ENCODE measurements around the gene GP9. TPM values are rescaled to one million over a fixed set of nuclear protein-coding genes. Genes with fewer than 3 reads are reported as not detected.

Gene GP9
- total and polyA plus RNA-seq, 7 donors = 0.26 TPM; not detected in 6

DNA sequence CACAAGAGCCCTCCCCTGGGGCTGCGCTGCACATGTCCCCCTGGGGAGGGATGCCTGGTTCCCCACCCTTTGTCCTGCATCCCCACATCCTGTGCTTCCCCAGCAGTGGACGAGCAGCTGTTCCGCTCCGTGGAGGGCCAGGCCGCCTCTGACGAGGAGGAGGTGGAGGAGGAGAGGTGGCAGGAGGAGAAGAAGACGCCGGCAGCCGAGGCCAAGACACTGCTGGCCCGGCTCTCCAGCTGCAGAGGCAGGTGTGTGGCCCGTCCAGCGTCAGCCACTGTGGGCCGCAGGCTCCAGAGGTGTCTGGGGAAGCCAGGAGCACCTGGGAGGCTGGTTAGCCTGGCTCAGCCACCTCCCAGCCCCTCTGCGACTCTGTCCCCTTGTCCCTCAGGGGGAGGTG, 27.9 kb upstream of the GP9 start:
- DNase-seq = no peak
- no peak overlapping the region for H3K27ac ChIP-seq
- intact Hi-C loops (cut with DNase I) = no loop called here
- no peak overlapping the region for H3K4me3 ChIP-seq
- H3K9me3 ChIP-seq = peaks cover 0 to 3% (median 0%) of the 10 kb centered on the region in 4 donors
- no peaks in the 10 kb centered on the region for H3K27me3 ChIP-seq
- WGBS, 2 donors = 89 to 91% methylated on average over 14 of the region's 14 CpGs
- peaks cover 0 to 7% (median 0%) of the 10 kb centered on the region in 4 donors for H3K36me3 ChIP-seq
- TF ChIP-seq EP300 (IDR thresholded peaks at IDR 0.05) (no peak), POLR2AphosphoS5 (IDR thresholded peaks at IDR 0.05) (no peak), POLR2A (IDR thresholded peaks at IDR 0.05) (no peak)
- TF ChIP-seq, protein P1, sequence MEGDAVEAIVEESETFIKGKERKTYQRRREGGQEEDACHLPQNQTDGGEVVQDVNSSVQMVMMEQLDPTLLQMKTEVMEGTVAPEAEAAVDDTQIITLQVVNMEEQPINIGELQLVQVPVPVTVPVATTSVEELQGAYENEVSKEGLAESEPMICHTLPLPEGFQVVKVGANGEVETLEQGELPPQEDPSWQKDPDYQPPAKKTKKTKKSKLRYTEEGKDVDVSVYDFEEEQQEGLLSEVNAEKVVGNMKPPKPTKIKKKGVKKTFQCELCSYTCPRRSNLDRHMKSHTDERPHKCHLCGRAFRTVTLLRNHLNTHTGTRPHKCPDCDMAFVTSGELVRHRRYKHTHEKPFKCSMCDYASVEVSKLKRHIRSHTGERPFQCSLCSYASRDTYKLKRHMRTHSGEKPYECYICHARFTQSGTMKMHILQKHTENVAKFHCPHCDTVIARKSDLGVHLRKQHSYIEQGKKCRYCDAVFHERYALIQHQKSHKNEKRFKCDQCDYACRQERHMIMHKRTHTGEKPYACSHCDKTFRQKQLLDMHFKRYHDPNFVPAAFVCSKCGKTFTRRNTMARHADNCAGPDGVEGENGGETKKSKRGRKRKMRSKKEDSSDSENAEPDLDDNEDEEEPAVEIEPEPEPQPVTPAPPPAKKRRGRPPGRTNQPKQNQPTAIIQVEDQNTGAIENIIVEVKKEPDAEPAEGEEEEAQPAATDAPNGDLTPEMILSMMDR (IDR thresholded peaks at IDR 0.05) = no peak
- no peaks in the 10 kb centered on the region for H3K4me1 ChIP-seq

DNA sequence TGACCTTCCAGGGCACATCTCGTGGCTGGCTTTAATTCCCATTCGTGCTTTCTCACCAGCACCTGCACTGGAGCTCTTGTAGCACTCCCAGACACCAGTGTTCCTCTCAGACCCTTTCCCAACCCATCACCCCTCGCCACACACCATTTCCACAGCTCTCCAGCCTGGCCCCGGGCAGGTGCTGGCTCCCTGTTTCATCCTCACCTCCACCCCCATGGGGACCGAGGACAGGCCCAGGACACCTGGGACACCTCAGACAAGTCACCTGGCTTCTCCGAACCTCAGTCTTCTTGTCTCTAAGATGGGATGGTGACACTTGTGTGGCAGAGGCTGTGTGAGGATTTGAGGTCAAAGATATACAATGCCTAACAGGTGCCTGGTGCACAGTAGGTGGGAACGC, 27.4 kb upstream of the GP9 start:
- Histone ChIP-seq H3K36me3 (peaks cover 0 to 7% (median 0%) of the 10 kb centered on the region in 4 donors), H3K27me3 (no peaks in the 10 kb centered on the region), H3K4me1 (no peaks in the 10 kb centered on the region), H3K9me3 (peaks cover 0 to 3% (median 0%) of the 10 kb centered on the region in 4 donors), H3K27ac (no peak overlapping the region), H3K4me3 (no peak overlapping the region)
- 89 to 91% methylated on average over 7 of the region's 7 CpGs for WGBS, 2 donors
- no peak for TF ChIP-seq EP300 (IDR thresholded peaks at IDR 0.05)
- no peak for TF ChIP-seq POLR2A (IDR thresholded peaks at IDR 0.05)
- no peak for DNase-seq
- intact Hi-C loops (cut with DNase I) = no loop called here

DNA sequence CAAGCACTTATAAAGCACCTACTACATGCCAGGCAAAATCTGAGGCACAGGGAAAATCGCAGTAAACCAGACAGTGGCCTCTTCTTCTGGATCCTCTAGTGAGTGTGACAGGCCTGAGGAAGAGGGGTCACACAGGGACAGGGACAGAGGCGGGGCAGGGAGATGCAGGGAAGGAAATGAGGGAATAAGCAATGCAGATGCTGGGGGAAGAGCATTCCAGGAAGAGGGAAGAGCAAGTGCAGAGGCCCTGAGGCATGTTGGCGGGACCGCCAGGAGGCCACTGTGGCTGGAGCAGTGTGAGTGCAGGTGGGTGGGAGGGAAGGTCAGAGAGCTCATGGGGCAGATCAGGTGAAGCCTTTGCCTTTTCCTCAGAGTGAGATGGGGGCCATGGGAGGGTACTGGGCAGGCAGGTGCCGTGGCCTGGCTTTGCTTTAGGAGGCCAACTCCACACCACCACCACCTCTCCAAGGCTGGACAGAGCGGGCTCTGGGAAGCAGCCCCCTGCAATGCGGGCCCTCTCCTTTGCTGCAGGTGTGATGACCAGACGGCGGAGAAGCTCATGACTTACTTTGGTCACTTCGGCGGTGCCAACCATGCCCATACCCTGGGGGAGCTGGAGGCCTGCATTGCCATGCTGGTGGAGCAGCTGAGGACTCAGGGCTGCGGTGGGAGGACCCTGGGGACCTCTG, 26.8 kb upstream of the GP9 start:
- no peak for TF ChIP-seq EP300 (IDR thresholded peaks at IDR 0.05)
- TF ChIP-seq POLR2A (IDR thresholded peaks at IDR 0.05) = no peak
- no peak for TF ChIP-seq POLR2AphosphoS5 (IDR thresholded peaks at IDR 0.05)
- TF ChIP-seq, protein P1 (IDR thresholded peaks at IDR 0.05) = no peak
- no peak for DNase-seq
- Histone ChIP-seq H3K36me3 (peaks cover 0 to 7% (median 0%) of the 10 kb centered on the region in 4 donors), H3K4me3 (no peak overlapping the region), H3K27me3 (no peaks in the 10 kb centered on the region), H3K27ac (no peak overlapping the region), H3K4me1 (no peaks in the 10 kb centered on the region), H3K9me3 (peaks cover 0 to 3% (median 0%) of the 10 kb centered on the region in 4 donors)
- WGBS, 2 donors = 93% methylated on average over 12 of the region's 12 CpGs
- intact Hi-C loops (cut with DNase I) = no loop called here

DNA sequence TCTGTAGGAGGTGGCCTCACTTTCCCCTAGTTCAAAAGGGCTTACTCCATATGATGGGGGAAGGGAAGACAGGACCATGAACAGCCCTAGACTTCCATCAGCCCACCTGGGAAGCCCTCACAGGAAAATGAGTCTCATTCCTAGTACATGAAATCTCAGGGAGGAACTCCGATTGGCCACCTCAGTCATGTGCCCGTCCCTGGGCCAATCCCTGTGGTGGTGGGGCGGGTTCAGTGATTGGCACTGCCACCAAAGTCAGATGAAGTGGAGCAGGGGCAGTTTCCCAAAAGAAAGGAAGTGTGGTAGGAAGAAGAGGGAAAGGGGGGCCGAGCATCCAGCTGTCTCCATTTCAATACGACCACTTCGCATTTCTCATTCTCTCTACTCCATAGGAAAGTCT, 25.9 kb upstream of the GP9 start:
- Histone ChIP-seq H3K9me3 (peaks cover 0 to 3% (median 0%) of the 10 kb centered on the region in 4 donors), H3K27me3 (peaks cover 0 to 1% (median 0%) of the 10 kb centered on the region in 3 donors), H3K4me1 (no peaks in the 10 kb centered on the region), H3K27ac (no peak overlapping the region), H3K36me3 (peaks cover 0 to 7% (median 0%) of the 10 kb centered on the region in 4 donors), H3K4me3 (no peak overlapping the region)
- DNase-seq = no peak
- 92 to 93% methylated on average over 6 of the region's 6 CpGs for WGBS, 2 donors
- intact Hi-C loops (cut with DNase I) = no loop called here
- TF ChIP-seq, protein P1 (IDR thresholded peaks at IDR 0.05) = no peak
- TF ChIP-seq EP300 (IDR thresholded peaks at IDR 0.05) = no peak
- no peak for TF ChIP-seq POLR2A (IDR thresholded peaks at IDR 0.05)
- no peak for TF ChIP-seq POLR2AphosphoS5 (IDR thresholded peaks at IDR 0.05)

DNA sequence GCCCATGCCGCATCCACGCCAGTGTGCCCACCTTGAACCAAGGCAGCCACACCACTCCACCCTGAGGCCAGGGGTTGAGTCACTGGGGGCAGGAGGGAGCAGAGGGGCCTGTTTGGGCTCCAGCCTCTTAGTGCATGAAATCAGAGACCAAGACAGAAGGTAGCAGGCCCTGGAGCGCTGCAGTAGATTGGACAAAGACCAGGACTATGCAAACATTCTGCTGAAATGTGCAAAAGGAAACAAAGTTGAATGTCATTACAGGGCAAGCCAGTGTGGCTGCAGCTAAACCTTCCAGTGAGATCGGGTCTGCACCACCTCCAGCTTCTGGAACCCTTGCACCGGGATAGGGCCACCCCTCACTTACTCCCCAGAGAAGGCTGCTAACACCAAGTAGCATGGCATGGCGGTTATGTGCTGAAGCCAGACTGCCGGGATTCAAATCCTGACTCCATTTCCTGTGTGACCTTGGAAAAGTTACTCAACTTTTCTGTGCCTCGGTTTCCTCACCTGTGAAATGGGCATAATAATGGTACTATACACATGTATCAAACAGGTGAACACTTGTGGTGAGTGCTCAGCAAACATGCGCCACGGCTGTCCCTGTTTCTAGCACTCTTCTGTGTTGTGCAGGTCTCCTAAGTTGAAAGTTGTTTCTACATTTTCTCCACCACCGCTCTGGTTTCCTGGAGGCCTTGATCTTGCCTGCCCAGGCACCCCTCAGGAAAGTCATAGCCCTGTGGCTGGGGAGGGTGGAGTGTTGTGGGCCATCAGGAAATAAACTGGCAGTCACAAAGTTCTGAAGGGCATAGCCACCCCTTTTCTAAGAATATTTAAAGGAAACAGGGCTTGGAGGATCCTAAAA, 25.0 kb upstream of the GP9 start:
- Histone ChIP-seq H3K36me3 (peaks cover 0 to 7% (median 0%) of the 10 kb centered on the region in 4 donors), H3K4me3 (no peak overlapping the region), H3K27me3 (peaks cover 0 to 4% (median 3%) of the 10 kb centered on the region in 3 donors), H3K4me1 (no peaks in the 10 kb centered on the region), H3K9me3 (no peaks in the 10 kb centered on the region), H3K27ac (no peak overlapping the region)
- no peak for TF ChIP-seq EP300 (IDR thresholded peaks at IDR 0.05)
- TF ChIP-seq, protein P1 (IDR thresholded peaks at IDR 0.05) = no peak
- TF ChIP-seq POLR2A (IDR thresholded peaks at IDR 0.05) = no peak
- TF ChIP-seq POLR2AphosphoS5 (IDR thresholded peaks at IDR 0.05) = no peak
- no peak for DNase-seq
- 85 to 88% methylated on average over 11 of the region's 11 CpGs for WGBS, 2 donors
- intact Hi-C loops (cut with DNase I) = no loop called here

All from sigmoid colon (tissue), 7 donors.